Progenitor cell of endocrine pancreas (in vitro differentiated cells): Measurements from ENCODE around the gene COG5. TPM values are rescaled to one million over a fixed set of nuclear protein-coding genes. Genes with fewer than 3 reads are reported as not detected.

ENCODE experiments used
- DNase-seq: peaks from one replicate; pipeline ENCODE4 v3.0.0; 2021; ENCODE audit warnings: low spot score; ENCODE audit not compliant: unreplicated experiment
- H3K27ac Mint-ChIP-seq: 2 replicates; pipeline ENCODE4 v1.8.0; 2021; ENCODE audit warnings: mild to moderate bottlenecking, moderate library complexity, mixed read lengths
- H3K27me3 Mint-ChIP-seq: 2 replicates; pipeline ENCODE4 v1.8.0; 2021; ENCODE audit warnings: mixed read lengths
- H3K36me3 Mint-ChIP-seq: 2 replicates; pipeline ENCODE4 v1.8.0; 2022; ENCODE audit warnings: mixed read lengths; ENCODE audit not compliant: insufficient read depth
- H3K4me1 Mint-ChIP-seq: 2 replicates; pipeline ENCODE4 v1.8.0; 2021; ENCODE audit warnings: low read depth, mixed read lengths
- H3K4me3 Mint-ChIP-seq: 2 replicates; pipeline ENCODE4 v1.8.0; 2021; ENCODE audit warnings: low read depth, mild to moderate bottlenecking, moderate library complexity, mixed read lengths
- H3K9me3 Mint-ChIP-seq: 2 replicates; pipeline ENCODE4 v1.8.0; 2021; ENCODE audit warnings: low read depth, mixed read lengths
- total RNA-seq: library from RNA; stranded (reverse); gene quantifications from 2 replicates; pipeline ENCODE4 v1.2.1, GENCODE V29; 2021
- TF ChIP-seq, protein P1 (sequence below): fragments of 200-600 bp; sonication (generic); IDR thresholded peaks from one replicate; pipeline ENCODE4 v1.5.0; 2021; ENCODE audit warnings: antibody characterized with exemption, mild to moderate bottlenecking; ENCODE audit not compliant: unreplicated experiment

Gene COG5
- total RNA-seq, 1 donor from 2014 or later, result 49.0 TPM

GRCh38 chr7:107284911-107285479 lies 278.7 kb downstream of the COG5 start:
- no peak for DNase-seq
- peaks cover 5% of the 10 kb centered on the region for H3K36me3 Mint-ChIP-seq
- no peak overlapping the region for H3K27ac Mint-ChIP-seq
- H3K9me3 Mint-ChIP-seq, result no peaks in the 10 kb centered on the region
- H3K4me1 Mint-ChIP-seq, result no peaks in the 10 kb centered on the region
- H3K27me3 Mint-ChIP-seq, result no peaks in the 10 kb centered on the region
- TF ChIP-seq, protein P1, sequence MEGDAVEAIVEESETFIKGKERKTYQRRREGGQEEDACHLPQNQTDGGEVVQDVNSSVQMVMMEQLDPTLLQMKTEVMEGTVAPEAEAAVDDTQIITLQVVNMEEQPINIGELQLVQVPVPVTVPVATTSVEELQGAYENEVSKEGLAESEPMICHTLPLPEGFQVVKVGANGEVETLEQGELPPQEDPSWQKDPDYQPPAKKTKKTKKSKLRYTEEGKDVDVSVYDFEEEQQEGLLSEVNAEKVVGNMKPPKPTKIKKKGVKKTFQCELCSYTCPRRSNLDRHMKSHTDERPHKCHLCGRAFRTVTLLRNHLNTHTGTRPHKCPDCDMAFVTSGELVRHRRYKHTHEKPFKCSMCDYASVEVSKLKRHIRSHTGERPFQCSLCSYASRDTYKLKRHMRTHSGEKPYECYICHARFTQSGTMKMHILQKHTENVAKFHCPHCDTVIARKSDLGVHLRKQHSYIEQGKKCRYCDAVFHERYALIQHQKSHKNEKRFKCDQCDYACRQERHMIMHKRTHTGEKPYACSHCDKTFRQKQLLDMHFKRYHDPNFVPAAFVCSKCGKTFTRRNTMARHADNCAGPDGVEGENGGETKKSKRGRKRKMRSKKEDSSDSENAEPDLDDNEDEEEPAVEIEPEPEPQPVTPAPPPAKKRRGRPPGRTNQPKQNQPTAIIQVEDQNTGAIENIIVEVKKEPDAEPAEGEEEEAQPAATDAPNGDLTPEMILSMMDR, result no peak
- no peak overlapping the region for H3K4me3 Mint-ChIP-seq

- Mint-ChIP-seq H3K9me3 (no peaks in the 10 kb centered on the region), H3K4me1 (no peaks in the 10 kb centered on the region), H3K27me3 (no peaks in the 10 kb centered on the region), H3K4me3 (no peak overlapping the region), H3K36me3 (peaks cover 3% of the 10 kb centered on the region), H3K27ac (no peak overlapping the region)
- TF ChIP-seq, protein P1, result no peak
- DNase-seq, result no peak
These were observed 286.4 kb downstream of the COG5 start for GRCh38 chr7:107277331-107277730.

- Mint-ChIP-seq H3K27me3 (no peaks in the 10 kb centered on the region), H3K4me3 (no peak overlapping the region), H3K9me3 (no peaks in the 10 kb centered on the region), H3K4me1 (no peaks in the 10 kb centered on the region), H3K36me3 (peaks cover 2% of the 10 kb centered on the region), H3K27ac (no peak overlapping the region)
- no peak for DNase-seq
- TF ChIP-seq, protein P1, result no peak
These were observed 287.4 kb downstream of the COG5 start for GRCh38 chr7:107276220-107276827.

GRCh38 chr7:107274506-107274905 lies 289.2 kb downstream of the COG5 start:
- TF ChIP-seq, protein P1, result no peak
- Mint-ChIP-seq H3K27me3 (no peaks in the 10 kb centered on the region), H3K27ac (no peak overlapping the region), H3K4me1 (no peaks in the 10 kb centered on the region), H3K36me3 (peaks cover 2% of the 10 kb centered on the region), H3K4me3 (no peak overlapping the region), H3K9me3 (no peaks in the 10 kb centered on the region)
- DNase-seq, result no peak

- no peak for DNase-seq
- Mint-ChIP-seq H3K36me3 (no peaks in the 10 kb centered on the region), H3K27ac (no peak overlapping the region), H3K4me1 (peaks cover 11% of the 10 kb centered on the region), H3K27me3 (no peaks in the 10 kb centered on the region), H3K4me3 (no peak overlapping the region), H3K9me3 (no peaks in the 10 kb centered on the region)
- TF ChIP-seq, protein P1, result no peak
These were observed 293.9 kb downstream of the COG5 start for GRCh38 chr7:107269790-107270189.
